ENCODE results near the gene RBM4. TPM values are rescaled to one million over a fixed set of nuclear protein-coding genes. Genes with fewer than 3 reads are reported as not detected.

Gene RBM4
- total and polyA plus RNA-seq, 4 donors: 36.9 to 59.2 (median 46.4) TPM

DNA sequence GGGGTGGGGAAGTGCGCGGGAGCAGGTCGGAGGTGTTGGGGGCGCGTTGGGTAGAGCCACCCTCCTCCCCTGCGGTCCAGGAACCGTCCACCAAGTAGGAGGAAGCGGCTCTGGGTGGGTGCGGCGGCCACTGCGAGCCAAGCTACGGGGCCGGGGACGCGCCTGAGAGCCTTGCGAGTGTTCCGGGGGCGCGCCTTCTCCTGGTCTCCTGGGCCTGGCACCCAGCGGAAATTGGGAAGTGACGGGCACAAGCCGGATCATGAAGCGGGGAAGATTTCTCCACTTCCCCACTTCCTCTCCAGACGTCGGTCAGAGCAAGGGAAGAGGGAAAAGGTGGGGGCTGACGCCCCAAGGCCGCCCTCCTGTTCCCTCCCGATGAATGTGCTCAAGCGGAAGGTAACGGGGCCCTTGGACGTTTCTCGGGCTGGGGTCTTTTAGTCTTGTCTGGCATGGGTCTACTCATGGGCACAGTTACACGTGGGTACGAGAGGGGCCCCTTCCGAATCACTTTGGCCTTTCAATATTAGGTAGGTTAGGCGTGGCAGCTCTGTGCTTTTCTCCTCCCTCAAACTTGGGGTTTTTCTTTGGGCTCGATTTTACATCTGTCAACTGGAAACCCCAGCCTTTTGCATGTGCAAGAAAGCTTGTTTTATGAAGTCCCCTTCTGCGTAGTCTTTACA lies 21.2 kb upstream of the RBM4 start:
- Histone ChIP-seq H3K4me3 (ENCODE audit: low read depth in 1 of 3, low read length in 3 of 3) (peak overlapping the region; percentile 73 to 88 (median 88)), H3K36me3 (ENCODE audit: control insufficient read depth in 4 of 4, insufficient read depth in 3 of 4, low read depth in 1 of 4, low read length in 3 of 4) (peaks cover 0 to 2% (median 0%) of the 10 kb centered on the region in 4 donors), H3K4me1 (ENCODE audit: control insufficient read depth in 4 of 4, insufficient read depth in 4 of 4, low read length in 3 of 4) (peaks cover 3 to 44% (median 39%) of the 10 kb centered on the region in 4 donors), H3K27me3 (ENCODE audit: control insufficient read depth in 4 of 4, insufficient read depth in 4 of 4, low read length in 3 of 4) (no peaks in the 10 kb centered on the region), H3K27ac (ENCODE audit: low read depth in 1 of 2, low read length in 2 of 2) (peak overlapping the region; percentile 96), H3K9me3 (ENCODE audit: control insufficient read depth in 4 of 4, low read length in 3 of 4) (no peaks in the 10 kb centered on the region), H3K9ac (ENCODE audit: low read depth in 1 of 2, low read length in 2 of 2) (peak overlapping the region; percentile 79 to 89)
- under 1% methylated on average over 38 of the region's 38 CpGs for WGBS
- DNase-seq (ENCODE audit: low spot score): no peak
- TF ChIP-seq EGR1 (IDR thresholded peaks at IDR 0.05; ENCODE audit: low read depth in 2 of 2) (peak in 1 of 2 donors; percentile 10), FOXA1 (IDR thresholded peaks at IDR 0.05) (no peak)

DNA sequence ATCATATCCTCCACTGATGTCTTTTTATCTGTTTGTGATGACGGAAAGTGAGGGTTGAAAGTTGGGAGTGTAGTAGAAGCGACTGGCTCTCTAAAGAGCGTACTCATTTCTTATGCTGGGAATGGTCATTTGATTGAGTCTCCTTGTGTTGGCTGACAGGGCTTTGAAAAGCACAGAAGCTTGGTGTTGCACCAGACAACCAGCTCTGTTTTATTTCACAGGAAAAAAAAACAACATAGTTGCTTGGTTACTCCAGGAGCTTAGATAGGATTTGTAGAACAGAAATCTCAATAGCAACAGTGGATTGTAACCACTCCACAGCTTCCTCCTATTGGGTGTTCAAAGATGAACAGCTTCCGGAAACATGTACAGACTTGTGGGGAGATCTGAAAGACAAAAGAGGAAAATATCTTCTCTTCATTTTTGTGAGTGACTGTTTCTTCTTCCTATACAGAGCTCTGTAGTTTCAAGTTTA lies 19.4 kb upstream of the RBM4 start:
- no peak for DNase-seq (ENCODE audit: low spot score)
- no peaks in the 10 kb centered on the region for H3K27me3 ChIP-seq (ENCODE audit: control insufficient read depth in 4 of 4, insufficient read depth in 4 of 4, low read length in 3 of 4)
- peak overlapping the region; percentile 14 to 48 for H3K27ac ChIP-seq (ENCODE audit: low read depth in 1 of 2, low read length in 2 of 2)
- peaks cover 2 to 51% (median 45%) of the 10 kb centered on the region in 4 donors for H3K4me1 ChIP-seq (ENCODE audit: control insufficient read depth in 4 of 4, insufficient read depth in 4 of 4, low read length in 3 of 4)
- peak overlapping the region in 1 of 2 donors; percentile 89 for H3K9ac ChIP-seq (ENCODE audit: low read depth in 1 of 2, low read length in 2 of 2)
- no peaks in the 10 kb centered on the region for H3K9me3 ChIP-seq (ENCODE audit: control insufficient read depth in 4 of 4, low read length in 3 of 4)
- TF ChIP-seq, protein P1, sequence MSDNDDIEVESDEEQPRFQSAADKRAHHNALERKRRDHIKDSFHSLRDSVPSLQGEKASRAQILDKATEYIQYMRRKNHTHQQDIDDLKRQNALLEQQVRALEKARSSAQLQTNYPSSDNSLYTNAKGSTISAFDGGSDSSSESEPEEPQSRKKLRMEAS (IDR thresholded peaks at IDR 0.05): no peak
- TF ChIP-seq GABPA (IDR thresholded peaks at IDR 0.05 in 1 of 2, conservative IDR thresholded peaks at IDR 0.05 in 1 of 2) (no peak), TAF1 (conservative IDR thresholded peaks at IDR 0.05) (no peak), FOXA1 (IDR thresholded peaks at IDR 0.05) (no peak), HNF4A (conservative IDR thresholded peaks at IDR 0.05) (no peak)
- TF ChIP-seq, protein P2, sequence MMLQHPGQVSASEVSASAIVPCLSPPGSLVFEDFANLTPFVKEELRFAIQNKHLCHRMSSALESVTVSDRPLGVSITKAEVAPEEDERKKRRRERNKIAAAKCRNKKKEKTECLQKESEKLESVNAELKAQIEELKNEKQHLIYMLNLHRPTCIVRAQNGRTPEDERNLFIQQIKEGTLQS (IDR thresholded peaks at IDR 0.05): no peak
- TF ChIP-seq, protein P3, sequence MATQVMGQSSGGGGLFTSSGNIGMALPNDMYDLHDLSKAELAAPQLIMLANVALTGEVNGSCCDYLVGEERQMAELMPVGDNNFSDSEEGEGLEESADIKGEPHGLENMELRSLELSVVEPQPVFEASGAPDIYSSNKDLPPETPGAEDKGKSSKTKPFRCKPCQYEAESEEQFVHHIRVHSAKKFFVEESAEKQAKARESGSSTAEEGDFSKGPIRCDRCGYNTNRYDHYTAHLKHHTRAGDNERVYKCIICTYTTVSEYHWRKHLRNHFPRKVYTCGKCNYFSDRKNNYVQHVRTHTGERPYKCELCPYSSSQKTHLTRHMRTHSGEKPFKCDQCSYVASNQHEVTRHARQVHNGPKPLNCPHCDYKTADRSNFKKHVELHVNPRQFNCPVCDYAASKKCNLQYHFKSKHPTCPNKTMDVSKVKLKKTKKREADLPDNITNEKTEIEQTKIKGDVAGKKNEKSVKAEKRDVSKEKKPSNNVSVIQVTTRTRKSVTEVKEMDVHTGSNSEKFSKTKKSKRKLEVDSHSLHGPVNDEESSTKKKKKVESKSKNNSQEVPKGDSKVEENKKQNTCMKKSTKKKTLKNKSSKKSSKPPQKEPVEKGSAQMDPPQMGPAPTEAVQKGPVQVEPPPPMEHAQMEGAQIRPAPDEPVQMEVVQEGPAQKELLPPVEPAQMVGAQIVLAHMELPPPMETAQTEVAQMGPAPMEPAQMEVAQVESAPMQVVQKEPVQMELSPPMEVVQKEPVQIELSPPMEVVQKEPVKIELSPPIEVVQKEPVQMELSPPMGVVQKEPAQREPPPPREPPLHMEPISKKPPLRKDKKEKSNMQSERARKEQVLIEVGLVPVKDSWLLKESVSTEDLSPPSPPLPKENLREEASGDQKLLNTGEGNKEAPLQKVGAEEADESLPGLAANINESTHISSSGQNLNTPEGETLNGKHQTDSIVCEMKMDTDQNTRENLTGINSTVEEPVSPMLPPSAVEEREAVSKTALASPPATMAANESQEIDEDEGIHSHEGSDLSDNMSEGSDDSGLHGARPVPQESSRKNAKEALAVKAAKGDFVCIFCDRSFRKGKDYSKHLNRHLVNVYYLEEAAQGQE (IDR thresholded peaks at IDR 0.05): no peak
- TF ChIP-seq, protein P4, sequence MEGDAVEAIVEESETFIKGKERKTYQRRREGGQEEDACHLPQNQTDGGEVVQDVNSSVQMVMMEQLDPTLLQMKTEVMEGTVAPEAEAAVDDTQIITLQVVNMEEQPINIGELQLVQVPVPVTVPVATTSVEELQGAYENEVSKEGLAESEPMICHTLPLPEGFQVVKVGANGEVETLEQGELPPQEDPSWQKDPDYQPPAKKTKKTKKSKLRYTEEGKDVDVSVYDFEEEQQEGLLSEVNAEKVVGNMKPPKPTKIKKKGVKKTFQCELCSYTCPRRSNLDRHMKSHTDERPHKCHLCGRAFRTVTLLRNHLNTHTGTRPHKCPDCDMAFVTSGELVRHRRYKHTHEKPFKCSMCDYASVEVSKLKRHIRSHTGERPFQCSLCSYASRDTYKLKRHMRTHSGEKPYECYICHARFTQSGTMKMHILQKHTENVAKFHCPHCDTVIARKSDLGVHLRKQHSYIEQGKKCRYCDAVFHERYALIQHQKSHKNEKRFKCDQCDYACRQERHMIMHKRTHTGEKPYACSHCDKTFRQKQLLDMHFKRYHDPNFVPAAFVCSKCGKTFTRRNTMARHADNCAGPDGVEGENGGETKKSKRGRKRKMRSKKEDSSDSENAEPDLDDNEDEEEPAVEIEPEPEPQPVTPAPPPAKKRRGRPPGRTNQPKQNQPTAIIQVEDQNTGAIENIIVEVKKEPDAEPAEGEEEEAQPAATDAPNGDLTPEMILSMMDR (IDR thresholded peaks at IDR 0.05; ENCODE audit: low read depth, low read length, missing input control): no peak
- peaks cover under 1 to 13% (median 5%) of the 10 kb centered on the region in 4 donors for H3K36me3 ChIP-seq (ENCODE audit: control insufficient read depth in 4 of 4, insufficient read depth in 3 of 4, low read depth in 1 of 4, low read length in 3 of 4)
- WGBS: 34% methylated on average over 4 of the region's 4 CpGs
- H3K4me3 ChIP-seq (ENCODE audit: low read depth in 1 of 3, low read length in 3 of 3): peak overlapping the region in 2 of 3 donors; percentile 73 to 88

DNA sequence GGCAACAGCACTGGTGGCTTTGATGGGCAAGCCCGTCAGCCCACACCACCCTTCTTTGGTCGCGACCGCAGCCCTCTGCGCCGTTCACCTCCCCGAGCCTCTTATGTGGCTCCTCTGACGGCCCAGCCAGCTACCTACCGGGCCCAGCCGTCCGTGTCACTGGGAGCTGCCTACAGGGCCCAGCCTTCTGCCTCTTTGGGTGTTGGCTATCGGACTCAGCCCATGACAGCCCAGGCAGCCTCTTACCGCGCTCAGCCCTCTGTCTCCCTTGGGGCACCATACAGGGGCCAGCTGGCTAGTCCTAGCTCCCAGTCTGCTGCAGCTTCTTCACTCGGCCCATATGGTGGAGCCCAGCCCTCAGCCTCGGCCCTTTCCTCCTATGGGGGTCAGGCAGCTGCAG lies 14.1 kb upstream of the RBM4 start:
- DNase-seq (ENCODE audit: low spot score): no peak
- Histone ChIP-seq H3K27ac (ENCODE audit: low read depth in 1 of 2, low read length in 2 of 2) (no peak overlapping the region), H3K36me3 (ENCODE audit: control insufficient read depth in 4 of 4, insufficient read depth in 3 of 4, low read depth in 1 of 4, low read length in 3 of 4) (peaks cover 15 to 63% (median 49%) of the 10 kb centered on the region in 4 donors), H3K9ac (ENCODE audit: low read depth in 1 of 2, low read length in 2 of 2) (no peak overlapping the region), H3K9me3 (ENCODE audit: control insufficient read depth in 4 of 4, low read length in 3 of 4) (no peaks in the 10 kb centered on the region), H3K27me3 (ENCODE audit: control insufficient read depth in 4 of 4, insufficient read depth in 4 of 4, low read length in 3 of 4) (no peaks in the 10 kb centered on the region), H3K4me1 (ENCODE audit: control insufficient read depth in 4 of 4, insufficient read depth in 4 of 4, low read length in 3 of 4) (peaks cover 3 to 26% (median 21%) of the 10 kb centered on the region in 4 donors), H3K4me3 (ENCODE audit: low read depth in 1 of 3, low read length in 3 of 3) (no peak overlapping the region)
- WGBS: 94% methylated on average over 16 of the region's 16 CpGs
- no peak for TF ChIP-seq JUND (IDR thresholded peaks at IDR 0.05)

All from liver (tissue), 9 donors.